ENCODE data around the gene SPDEF.

Gene SPDEF

GRCh38 chr6:34534656-34535055 is 21.5 kb downstream of the SPDEF start:
- Histone ChIP-seq H3K27me3 (ENCODE audit: insufficient read depth, low read length) (peaks cover 17% of the 10 kb centered on the region), H3K9me3 (ENCODE audit: low read length) (no peaks in the 10 kb centered on the region), H3K4me1 (ENCODE audit: insufficient read depth, low read length, severe bottlenecking) (no peaks in the 10 kb centered on the region), H3K79me2 (ENCODE audit: insufficient read depth, low read length) (no peaks in the 10 kb centered on the region), H3K36me3 (ENCODE audit: insufficient read depth, low read length) (no peaks in the 10 kb centered on the region), H3K27ac (ENCODE audit: low read depth, low read length, poor library complexity, severe bottlenecking) (no peak overlapping the region), H3F3A (ENCODE audit: insufficient read depth, low read length) (no peaks in the 10 kb centered on the region), H4K20me1 (ENCODE audit: insufficient read depth, low read length) (no peaks in the 10 kb centered on the region), H2AFZ (ENCODE audit: low read length) (no peak overlapping the region), H3K9ac (ENCODE audit: low read length) (no peak overlapping the region), H3K9me2 (ENCODE audit: low read depth, low read length) (no peaks in the 10 kb centered on the region), H3K4me3 (ENCODE audit: low read depth, low read length, poor library complexity, severe bottlenecking) (no peak overlapping the region), H3K4me2 (ENCODE audit: low read length) (no peak overlapping the region)
- no peak for TF ChIP-seq EZH2 (IDR thresholded peaks at IDR 0.05; ENCODE audit: borderline replicate concordance, low read length)
- no peak for TF ChIP-seq CTCF (IDR thresholded peaks at IDR 0.05; ENCODE audit: low read length)

GRCh38 chr6:34534146-34534545 is 22.0 kb downstream of the SPDEF start:
- peaks cover 17% of the 10 kb centered on the region for H3K27me3 ChIP-seq (ENCODE audit: insufficient read depth, low read length)
- no peak overlapping the region for H3K27ac ChIP-seq (ENCODE audit: low read depth, low read length, poor library complexity, severe bottlenecking)

GRCh38 chr6:34532230-34532629 is 23.9 kb downstream of the SPDEF start:
- H3K9ac ChIP-seq (ENCODE audit: low read length): no peak overlapping the region
- no peaks in the 10 kb centered on the region for H3F3A ChIP-seq (ENCODE audit: insufficient read depth, low read length)
- peaks cover 4% of the 10 kb centered on the region for H3K4me1 ChIP-seq (ENCODE audit: insufficient read depth, low read length, severe bottlenecking)
- no peaks in the 10 kb centered on the region for H4K20me1 ChIP-seq (ENCODE audit: insufficient read depth, low read length)
- no peaks in the 10 kb centered on the region for H3K36me3 ChIP-seq (ENCODE audit: insufficient read depth, low read length)
- no peaks in the 10 kb centered on the region for H3K9me3 ChIP-seq (ENCODE audit: low read length)
- H3K79me2 ChIP-seq (ENCODE audit: insufficient read depth, low read length): no peaks in the 10 kb centered on the region
- peaks cover 10% of the 10 kb centered on the region for H3K27me3 ChIP-seq (ENCODE audit: insufficient read depth, low read length)
- H3K27ac ChIP-seq (ENCODE audit: low read depth, low read length, poor library complexity, severe bottlenecking): no peak overlapping the region
- no peak overlapping the region for H2AFZ ChIP-seq (ENCODE audit: low read length)
- no peaks in the 10 kb centered on the region for H3K9me2 ChIP-seq (ENCODE audit: low read depth, low read length)
- no peak overlapping the region for H3K4me2 ChIP-seq (ENCODE audit: low read length)
- no peak for TF ChIP-seq EZH2 (IDR thresholded peaks at IDR 0.05; ENCODE audit: borderline replicate concordance, low read length)
- no peak for TF ChIP-seq CTCF (IDR thresholded peaks at IDR 0.05; ENCODE audit: low read length)
- no peak overlapping the region for H3K4me3 ChIP-seq (ENCODE audit: low read depth, low read length, poor library complexity, severe bottlenecking)

More at GRCh38 chr6:34534146-34534545, 22.0 kb downstream of the SPDEF start:
- Histone ChIP-seq H3K4me1 (ENCODE audit: insufficient read depth, low read length, severe bottlenecking) (no peaks in the 10 kb centered on the region), H3K79me2 (ENCODE audit: insufficient read depth, low read length) (no peaks in the 10 kb centered on the region), H3K4me2 (ENCODE audit: low read length) (no peak overlapping the region), H4K20me1 (ENCODE audit: insufficient read depth, low read length) (no peaks in the 10 kb centered on the region), H3K4me3 (ENCODE audit: low read depth, low read length, poor library complexity, severe bottlenecking) (no peak overlapping the region), H2AFZ (ENCODE audit: low read length) (no peak overlapping the region), H3K36me3 (ENCODE audit: insufficient read depth, low read length) (no peaks in the 10 kb centered on the region), H3F3A (ENCODE audit: insufficient read depth, low read length) (no peaks in the 10 kb centered on the region), H3K9me2 (ENCODE audit: low read depth, low read length) (no peaks in the 10 kb centered on the region), H3K9ac (ENCODE audit: low read length) (no peak overlapping the region), H3K9me3 (ENCODE audit: low read length) (no peaks in the 10 kb centered on the region)
- no peak for TF ChIP-seq EZH2 (IDR thresholded peaks at IDR 0.05; ENCODE audit: borderline replicate concordance, low read length)

GRCh38 chr6:34531580-34532201 is 24.4 kb downstream of the SPDEF start:
- Histone ChIP-seq H4K20me1 (ENCODE audit: insufficient read depth, low read length) (no peaks in the 10 kb centered on the region), H3K4me1 (ENCODE audit: insufficient read depth, low read length, severe bottlenecking) (peaks cover 7% of the 10 kb centered on the region), H3K9me2 (ENCODE audit: low read depth, low read length) (no peaks in the 10 kb centered on the region), H3K4me2 (ENCODE audit: low read length) (no peak overlapping the region), H2AFZ (ENCODE audit: low read length) (no peak overlapping the region), H3K4me3 (ENCODE audit: low read depth, low read length, poor library complexity, severe bottlenecking) (no peak overlapping the region), H3K27ac (ENCODE audit: low read depth, low read length, poor library complexity, severe bottlenecking) (no peak overlapping the region), H3K9ac (ENCODE audit: low read length) (no peak overlapping the region), H3K36me3 (ENCODE audit: insufficient read depth, low read length) (no peaks in the 10 kb centered on the region), H3K9me3 (ENCODE audit: low read length) (no peaks in the 10 kb centered on the region), H3K79me2 (ENCODE audit: insufficient read depth, low read length) (no peaks in the 10 kb centered on the region), H3F3A (ENCODE audit: insufficient read depth, low read length) (no peaks in the 10 kb centered on the region), H3K27me3 (ENCODE audit: insufficient read depth, low read length) (peaks cover 5% of the 10 kb centered on the region; the same call in 1 of the 2 replicates)
- TF ChIP-seq CTCF (IDR thresholded peaks at IDR 0.05; ENCODE audit: low read length) (no peak), EZH2 (IDR thresholded peaks at IDR 0.05; ENCODE audit: borderline replicate concordance, low read length) (no peak)
